IMR-90 (cell line): ENCODE measurements around the gene PSEN2. TPM values are rescaled to one million over a fixed set of nuclear protein-coding genes. Genes with fewer than 3 reads are reported as not detected.

Experiments
- ATAC-seq: fragments of 200-7000 bp; cut with Tn5 transposase; 2 replicates; pipeline ENCODE4 v1.9.1; 2020; ENCODE audit warnings: low read depth, mild to moderate bottlenecking, moderate library complexity
- BruUV-seq: library from RNA; stranded (reverse); fragments of 400-500 nt; replicated peaks from 2 replicates; lab custom pipeline; 2021; lab: Mats Ljungman, UMichigan
- CTCF ChIA-PET: fragments of 300-600 bp; formaldehyde crosslinking; extraction: SDS; loops from one replicate; lab custom pipeline; 2021; ENCODE audit warnings: antibody characterized with exemption; lab: Yijun Ruan, JAX
- POLR2A ChIA-PET: fragments of 300-600 bp; sonication (Branson Sonifier 250); formaldehyde crosslinking; loops from one replicate; lab custom pipeline; 2022; ENCODE audit warnings: antibody characterized with exemption; ENCODE audit not compliant: unreplicated experiment; lab: Charles Lee
- DNase-seq: peaks from one replicate; pipeline ENCODE4 v3.0.0; 2013
- H2AFZ ChIP-seq: replicated peaks from 2 replicates; pipeline ENCODE3; 2013; ENCODE audit warnings: low read length, mild to moderate bottlenecking; ENCODE audit not compliant: poor library complexity
- H2AK5ac ChIP-seq: 2 replicates; pipeline ENCODE4 v1.6.1; 2013; ENCODE audit warnings: low read depth, low read length, inconsistent platforms
- H2AK9ac ChIP-seq: replicated peaks from 2 replicates; pipeline ENCODE3; 2013; ENCODE audit warnings: mild to moderate bottlenecking, low read depth, low read length, moderate library complexity; ENCODE audit not compliant: poor library complexity
- H2BK120ac ChIP-seq: 2 replicates; pipeline ENCODE4 v1.6.1; 2013; ENCODE audit warnings: low read depth, low read length, inconsistent platforms
- H2BK15ac ChIP-seq: 3 replicates; pipeline ENCODE4 v1.6.1; 2013; ENCODE audit warnings: low read depth, low read length, inconsistent platforms
- H2BK20ac ChIP-seq: 2 replicates; pipeline ENCODE4 v1.6.1; 2013; ENCODE audit warnings: low read depth, mild to moderate bottlenecking, inconsistent platforms, low read length, moderate library complexity
- H2BK5ac ChIP-seq: 2 replicates; pipeline ENCODE4 v1.6.1; 2013; ENCODE audit warnings: mild to moderate bottlenecking, low read depth, low read length, inconsistent platforms; ENCODE audit not compliant: poor library complexity, severe bottlenecking
- H3K14ac ChIP-seq: replicated peaks from 2 replicates; pipeline ENCODE4 v1.6.1; 2013; ENCODE audit warnings: low read depth, low read length, inconsistent platforms
- H3K18ac ChIP-seq: 2 replicates; pipeline ENCODE4 v1.6.1; 2013; ENCODE audit warnings: low read depth, low read length, control low read depth
- H3K23ac ChIP-seq: 2 replicates; pipeline ENCODE4 v1.6.1; 2013; ENCODE audit warnings: low read depth, low read length, inconsistent platforms
- H3K27ac ChIP-seq: 2 replicates; pipeline ENCODE4 v1.5.1; 2013; ENCODE audit warnings: mild to moderate bottlenecking, control low read depth, low read length; ENCODE audit not compliant: insufficient read depth
- H3K27me3 ChIP-seq: 2 replicates; pipeline ENCODE4 v1.6.1; 2013; ENCODE audit warnings: low read length; ENCODE audit not compliant: control insufficient read depth, insufficient read depth
- H3K36me3 ChIP-seq: 2 replicates; pipeline ENCODE4 v1.6.1; 2013; ENCODE audit warnings: low read length, mixed read lengths; ENCODE audit not compliant: control insufficient read depth, insufficient read depth
- H3K4ac ChIP-seq: 2 replicates; pipeline ENCODE4 v1.6.1; 2013; ENCODE audit warnings: low read depth, low read length, inconsistent platforms
- H3K4me1 ChIP-seq: 2 replicates; pipeline ENCODE4 v1.6.1; 2013; ENCODE audit warnings: low read length, mixed read lengths; ENCODE audit not compliant: control insufficient read depth, insufficient read depth
- H3K4me2 ChIP-seq: 2 replicates; pipeline ENCODE4 v1.6.1; 2013; ENCODE audit warnings: low read depth, mild to moderate bottlenecking, control low read depth, low read length, moderate library complexity
- H3K4me3 ChIP-seq: 2 replicates; pipeline ENCODE4 v1.5.1; 2013; ENCODE audit warnings: low read depth, mild to moderate bottlenecking, control low read depth, low read length, moderate library complexity; ENCODE audit not compliant: insufficient read depth
- H3K56ac ChIP-seq: 2 replicates; pipeline ENCODE4 v1.6.1; 2013; ENCODE audit warnings: low read length, inconsistent platforms; ENCODE audit not compliant: insufficient read depth; ENCODE audit errors: extremely low read depth
- H3K79me1 ChIP-seq, 2 experiments: 2 replicates each; pipeline ENCODE4 v1.6.1; 2013; ENCODE audit warnings: low read length in 2 of 2, inconsistent platforms in 1 of 2, low read depth in 1 of 2
- H3K9ac ChIP-seq: 2 replicates; pipeline ENCODE4 v1.6.1; 2013; ENCODE audit warnings: low read depth, low read length, control low read depth
- H3K9me1 ChIP-seq: 2 replicates; pipeline ENCODE4 v1.6.1; 2013; ENCODE audit warnings: low read length, inconsistent platforms; ENCODE audit not compliant: insufficient read depth
- H3K9me3 ChIP-seq: 2 replicates; pipeline ENCODE4 v1.6.1; 2013; ENCODE audit warnings: low read length; ENCODE audit not compliant: control insufficient read depth, insufficient read depth
- H4K20me1 ChIP-seq: 2 replicates; pipeline ENCODE4 v1.6.1; 2013; ENCODE audit warnings: low read length, inconsistent platforms; ENCODE audit not compliant: insufficient read depth
- H4K5ac ChIP-seq: 2 replicates; pipeline ENCODE4 v1.6.1; 2013; ENCODE audit warnings: mild to moderate bottlenecking, low read depth, low read length, control low read depth
- H4K8ac ChIP-seq, 2 experiments: 2 replicates each; pipeline ENCODE4 v1.6.1; 2013; ENCODE audit warnings: low read depth in 2 of 2, low read length in 2 of 2, control low read depth in 1 of 2, inconsistent platforms in 1 of 2
- H4K91ac ChIP-seq: 2 replicates; pipeline ENCODE4 v1.6.1; 2013; ENCODE audit warnings: low read depth, low read length, inconsistent platforms; ENCODE audit not compliant: insufficient read depth
- CHD1 ChIP-seq: IDR thresholded peaks from 2 replicates; pipeline ENCODE4 v1.6.1; 2012; ENCODE audit warnings: low read depth, low read length, improper control_type of control experiment
- POLR2A ChIP-seq: IDR thresholded peaks from 2 replicates; pipeline ENCODE4 v1.6.1; 2012; ENCODE audit warnings: mild to moderate bottlenecking, low read depth, low read length
- WGBS, 2 experiments: methylation state at CpG; one replicate each; pipeline versions ENCODE4 v1.1.5 to v1.1.7; 2013; ENCODE audit warnings: missing lambda C conversion rate in 2 of 2; ENCODE audit not compliant: insufficient read length in 1 of 2; ENCODE audit errors: extremely low coverage in 2 of 2; 5-methylcytosine and 5-hydroxymethylcytosine counted together
- dilution Hi-C: fragments of 300-500 bp; cut with HindIII; formaldehyde crosslinking; loops from one replicate; pipeline ENCODE4 v1.14.3; 2018; ENCODE audit warnings: low sequenced_read_pairs; ENCODE audit not compliant: unreplicated experiment
- in situ Hi-C: fragments of 300-500 bp; cut with MboI; formaldehyde crosslinking; loops from 3 replicates; pipeline ENCODE4 v1.14.3; 2019; ENCODE audit warnings: low sequenced_read_pairs, inconsistent platforms, mixed read lengths
- intact Hi-C: fragments of 100-400 bp; cut with micrococcal nuclease; formaldehyde crosslinking; loops from 2 replicates; pipeline ENCODE4 v1.10.0; 2022
- polyA plus RNA-seq, 3 experiments: library from polyadenylated mRNA; depleted of rRNA; stranded (reverse); fragments of >200 nt; gene quantifications; 2 replicates each; pipeline ENCODE4 v1.2.3, GENCODE V29; 2012; ENCODE audit warnings: low replicate concordance in 1 of 3
- total RNA-seq: library from RNA; depleted of rRNA; stranded (reverse); fragments of >200 nt; gene quantifications from 2 replicates; pipeline ENCODE4 v1.2.3, GENCODE V29; 2012

PSEN2 gene
- total and polyA plus RNA-seq, 2 of the 4 experiments (the other 2 are of a cell fraction): 15.0 to 24.4 TPM

DNA sequence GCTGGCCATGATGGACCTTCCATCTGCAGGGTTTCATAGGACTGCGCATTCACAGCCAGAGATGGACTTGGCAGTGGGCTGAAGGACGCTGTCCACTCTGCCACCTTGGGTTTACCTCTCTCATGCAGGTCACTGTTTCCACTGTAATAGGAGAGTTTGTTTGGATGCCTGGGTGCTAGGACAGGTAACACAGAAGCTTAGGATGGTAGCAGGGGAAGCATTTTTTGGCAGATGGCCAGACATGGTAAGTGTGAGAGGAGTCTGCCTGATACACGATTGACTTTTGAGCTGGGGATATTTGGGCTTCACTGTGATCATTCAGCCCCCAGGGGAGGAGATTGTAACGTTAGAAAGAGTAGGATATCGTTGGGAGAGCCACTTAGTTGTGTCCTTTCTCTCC, 11.8 kb downstream of the PSEN2 start:
- DNase-seq: no peak
- Histone ChIP-seq H2AK5ac (peak overlapping the region; percentile 16; the same call in 1 of the 2 replicates), H2AFZ (no peak overlapping the region), H3K9me3 (no peaks in the 10 kb centered on the region), H2BK120ac (no peak overlapping the region), H3K9ac (no peak overlapping the region), H3K4me3 (no peak overlapping the region), H2BK15ac (no peak overlapping the region), H3K23ac (no peak overlapping the region), H3K36me3 (peaks cover 3% of the 10 kb centered on the region; the same call in 1 of the 2 replicates), H3K56ac (no peak overlapping the region), H3K27me3 (no peaks in the 10 kb centered on the region), H2BK5ac (no peak overlapping the region), H3K14ac (no peak overlapping the region), H4K20me1 (peaks cover 3% of the 10 kb centered on the region; the same call in 1 of the 2 replicates), H2BK20ac (no peak overlapping the region), H3K4ac (no peak overlapping the region), H3K4me1 (peaks cover 10% of the 10 kb centered on the region), H3K4me2 (peak overlapping the region; percentile 28; the same call in 1 of the 2 replicates), H4K91ac (no peak overlapping the region), H3K18ac (no peak overlapping the region), H2AK9ac (no peak overlapping the region), H3K9me1 (peaks cover 20% of the 10 kb centered on the region), H3K79me1 (peaks cover 0 to 9% of the 10 kb centered on the region in 2 experiments; a peak in 1 of 4 replicates), H3K27ac (no peak overlapping the region), H4K5ac (no peak overlapping the region), H4K8ac (no peak overlapping the region)
- ATAC-seq: no peak
- POLR2A ChIA-PET: no interaction called here
- dilution Hi-C loops (no loop called here), in situ Hi-C loops (no loop called here), intact Hi-C loops (no loop called here)
- no TSS peak for BruUV-seq
- 37% methylated on average over 3 of the region's 5 CpGs; no CpG with 5 or more reads in 1 of the 2 experiments for WGBS, 2 experiments
- CTCF ChIA-PET: no interaction called here
- no peak for TF ChIP-seq CHD1
- no peak for TF ChIP-seq POLR2A
